HepG2 (cell line): ENCODE measurements around the gene ACADSB. TPM values are rescaled to one million over a fixed set of nuclear protein-coding genes. Genes with fewer than 3 reads are reported as not detected.

Source experiments
- HNF4A ChIP-seq: sonication (generic); formaldehyde crosslinking; IDR thresholded peaks from 2 replicates; pipeline ENCODE4 v1.4.0; 2020; ENCODE audit warnings: missing genetic modification reagents
- ISL2 ChIP-seq: sonication (generic); formaldehyde crosslinking; IDR thresholded peaks from 2 replicates; pipeline ENCODE4 v1.5.0; 2020; ENCODE audit warnings: missing genetic modification reagents
- NR2F2 ChIP-seq: IDR thresholded peaks from 2 replicates; pipeline ENCODE4 v1.6.1; 2012; ENCODE audit warnings: low read depth, inconsistent platforms, borderline replicate concordance
- SIN3A ChIP-seq: IDR thresholded peaks from 2 replicates; pipeline ENCODE4 v1.6.1; 2011; ENCODE audit warnings: low read depth, mild to moderate bottlenecking, control low read depth, low read length, borderline replicate concordance
- SNAI1 ChIP-seq: sonication (generic); formaldehyde crosslinking; IDR thresholded peaks from 2 replicates; pipeline ENCODE4 v1.5.0; 2020; ENCODE audit warnings: mild to moderate bottlenecking, missing genetic modification reagents, borderline replicate concordance
- SRY ChIP-seq: sonication (generic); formaldehyde crosslinking; IDR thresholded peaks from 2 replicates; pipeline ENCODE4 v1.8.0; 2022; ENCODE audit warnings: mild to moderate bottlenecking, missing genetic modification reagents
- TBL1XR1 ChIP-seq: fragments of 150-350 bp; IDR thresholded peaks from 2 replicates; pipeline ENCODE4 v1.6.1; 2014; ENCODE audit warnings: borderline replicate concordance, low read length; ENCODE audit not compliant: partially characterized antibody
- TEAD3 ChIP-seq: optimal IDR thresholded peaks from 2 replicates; pipeline ENCODE3; 2016; ENCODE audit warnings: borderline replicate concordance
- ZBTB21 ChIP-seq: sonication (generic); formaldehyde crosslinking; IDR thresholded peaks from 2 replicates; pipeline ENCODE4 v1.4.0; 2020; ENCODE audit warnings: missing genetic modification reagents
- ZFP41 ChIP-seq: sonication (generic); formaldehyde crosslinking; IDR thresholded peaks from 2 replicates; pipeline ENCODE4 v1.4.0; 2020; ENCODE audit warnings: mild to moderate bottlenecking, missing genetic modification reagents, borderline replicate concordance
- ZNF232 ChIP-seq: sonication (generic); formaldehyde crosslinking; IDR thresholded peaks from 2 replicates; pipeline ENCODE4 v1.4.0; 2020; ENCODE audit warnings: missing genetic modification reagents, borderline replicate concordance
- ZNF264 ChIP-seq: sonication (generic); formaldehyde crosslinking; IDR thresholded peaks from 2 replicates; pipeline ENCODE4 v1.4.0; 2020; ENCODE audit warnings: missing genetic modification reagents
- ZNF614 ChIP-seq: IDR thresholded peaks from 2 replicates; pipeline ENCODE4 v1.6.1; 2018; ENCODE audit warnings: missing biosample characterization, missing genetic modification reagents, inconsistent platforms, borderline replicate concordance
- ZNF644 ChIP-seq: IDR thresholded peaks from 2 replicates; pipeline ENCODE4 v1.6.1; 2016; ENCODE audit warnings: low read depth
- polyA plus RNA-seq, 8 experiments: library from polyadenylated mRNA; depleted of rRNA in 3 of 8; stranded (reverse) in 7 of 8; unstranded in 1 of 8; fragments of >200 nt; fragmentation: Illumina TruSeq in 4 of 8; extraction: Trizol in 4 of 8; gene quantifications; 2 replicates each; pipeline versions ENCODE4 v1.2.1 to v1.2.3, GENCODE V29; 2011 to 2016; ENCODE audit warnings: low read depth in 4 of 8, missing spikeins in 1 of 8, mixed read lengths in 1 of 8; ENCODE audit not compliant: insufficient read depth in 1 of 8
- total RNA-seq, 5 experiments: library from RNA; depleted of rRNA; stranded (reverse); fragments of >200 nt; fragmentation: Illumina TruSeq; extraction: Trizol; gene quantifications; 2 replicates each; pipeline ENCODE4 v1.2.3, GENCODE V29; 2016; ENCODE audit warnings: low read depth in 1 of 5
- TF ChIP-seq, protein P1 (sequence below): sonication (generic); formaldehyde crosslinking; IDR thresholded peaks from 2 replicates; pipeline ENCODE4 v1.4.0; 2020; ENCODE audit warnings: missing genetic modification reagents
- TF ChIP-seq, protein P2 (sequence below): conservative IDR thresholded peaks from 2 replicates; pipeline ENCODE4 v1.6.1; 2018; ENCODE audit warnings: missing genetic modification reagents
- TF ChIP-seq, protein P3 (sequence below): sonication (generic); formaldehyde crosslinking; conservative IDR thresholded peaks from 2 replicates; pipeline ENCODE4 v1.4.0; 2020; ENCODE audit warnings: missing genetic modification reagents
- TF ChIP-seq, protein P4 (sequence below): IDR thresholded peaks from 2 replicates; pipeline ENCODE4 v1.4.0; 2020; ENCODE audit warnings: mild to moderate bottlenecking, missing genetic modification reagents

Gene ACADSB
- total and polyA plus RNA-seq, 2 of the 13 experiments (the other 11 are each of a cell fraction or from before 2014, with no cell fraction given), result 80.0 to 87.6 TPM

DNA sequence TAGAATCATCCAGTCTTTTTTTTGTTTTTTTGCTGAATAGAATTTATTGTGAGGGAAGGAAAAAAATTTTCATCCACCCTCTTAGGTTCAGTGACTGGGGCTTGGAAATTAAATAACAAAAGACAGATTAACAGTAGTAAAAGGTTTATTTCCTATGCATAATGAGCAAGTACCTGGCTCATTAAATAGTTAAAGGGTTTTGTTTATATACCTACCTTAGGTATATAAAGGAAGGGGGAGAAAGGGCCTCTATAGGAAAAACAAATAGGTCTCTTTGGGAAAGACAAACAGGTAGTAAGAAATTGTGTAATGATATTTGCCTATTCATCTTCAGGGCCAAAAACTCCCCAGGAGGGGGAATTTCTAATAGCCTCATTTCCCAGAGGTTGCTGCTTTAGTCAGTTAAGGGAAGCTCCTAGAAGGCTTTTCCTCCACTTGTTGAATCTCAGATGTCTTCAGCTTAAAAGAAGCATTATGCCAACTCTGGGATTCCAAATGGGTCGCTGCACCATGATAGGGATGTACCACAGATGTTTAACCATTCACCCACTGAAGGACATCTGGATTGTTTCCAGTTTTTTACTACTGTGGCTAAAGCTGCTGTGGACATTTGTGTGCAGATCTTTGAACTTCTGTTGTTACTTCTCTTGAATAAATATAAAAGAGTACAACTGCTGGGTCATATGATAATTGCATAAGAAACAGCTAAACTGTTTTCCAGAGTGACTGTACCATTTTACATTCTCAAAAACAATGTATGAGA is 11.3 kb downstream of the ACADSB start (continued):
- peak; percentile 86 for TF ChIP-seq TBL1XR1
- TF ChIP-seq SIN3A, result 0 out of 2 replicates have a peak, but pooled peaks have one; percentile 42
- no peak for TF ChIP-seq ZFP41 (CRISPR knock-in tag)
- TF ChIP-seq, protein P1, sequence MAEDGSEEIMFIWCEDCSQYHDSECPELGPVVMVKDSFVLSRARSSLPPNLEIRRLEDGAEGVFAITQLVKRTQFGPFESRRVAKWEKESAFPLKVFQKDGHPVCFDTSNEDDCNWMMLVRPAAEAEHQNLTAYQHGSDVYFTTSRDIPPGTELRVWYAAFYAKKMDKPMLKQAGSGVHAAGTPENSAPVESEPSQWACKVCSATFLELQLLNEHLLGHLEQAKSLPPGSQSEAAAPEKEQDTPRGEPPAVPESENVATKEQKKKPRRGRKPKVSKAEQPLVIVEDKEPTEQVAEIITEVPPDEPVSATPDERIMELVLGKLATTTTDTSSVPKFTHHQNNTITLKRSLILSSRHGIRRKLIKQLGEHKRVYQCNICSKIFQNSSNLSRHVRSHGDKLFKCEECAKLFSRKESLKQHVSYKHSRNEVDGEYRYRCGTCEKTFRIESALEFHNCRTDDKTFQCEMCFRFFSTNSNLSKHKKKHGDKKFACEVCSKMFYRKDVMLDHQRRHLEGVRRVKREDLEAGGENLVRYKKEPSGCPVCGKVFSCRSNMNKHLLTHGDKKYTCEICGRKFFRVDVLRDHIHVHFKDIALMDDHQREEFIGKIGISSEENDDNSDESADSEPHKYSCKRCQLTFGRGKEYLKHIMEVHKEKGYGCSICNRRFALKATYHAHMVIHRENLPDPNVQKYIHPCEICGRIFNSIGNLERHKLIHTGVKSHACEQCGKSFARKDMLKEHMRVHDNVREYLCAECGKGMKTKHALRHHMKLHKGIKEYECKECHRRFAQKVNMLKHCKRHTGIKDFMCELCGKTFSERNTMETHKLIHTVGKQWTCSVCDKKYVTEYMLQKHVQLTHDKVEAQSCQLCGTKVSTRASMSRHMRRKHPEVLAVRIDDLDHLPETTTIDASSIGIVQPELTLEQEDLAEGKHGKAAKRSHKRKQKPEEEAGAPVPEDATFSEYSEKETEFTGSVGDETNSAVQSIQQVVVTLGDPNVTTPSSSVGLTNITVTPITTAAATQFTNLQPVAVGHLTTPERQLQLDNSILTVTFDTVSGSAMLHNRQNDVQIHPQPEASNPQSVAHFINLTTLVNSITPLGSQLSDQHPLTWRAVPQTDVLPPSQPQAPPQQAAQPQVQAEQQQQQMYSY (CRISPR knock-in tag), result 0 out of 2 replicates have a peak, but pooled peaks have one; percentile 11
- TF ChIP-seq SRY, result no peak
- TF ChIP-seq, protein P2, sequence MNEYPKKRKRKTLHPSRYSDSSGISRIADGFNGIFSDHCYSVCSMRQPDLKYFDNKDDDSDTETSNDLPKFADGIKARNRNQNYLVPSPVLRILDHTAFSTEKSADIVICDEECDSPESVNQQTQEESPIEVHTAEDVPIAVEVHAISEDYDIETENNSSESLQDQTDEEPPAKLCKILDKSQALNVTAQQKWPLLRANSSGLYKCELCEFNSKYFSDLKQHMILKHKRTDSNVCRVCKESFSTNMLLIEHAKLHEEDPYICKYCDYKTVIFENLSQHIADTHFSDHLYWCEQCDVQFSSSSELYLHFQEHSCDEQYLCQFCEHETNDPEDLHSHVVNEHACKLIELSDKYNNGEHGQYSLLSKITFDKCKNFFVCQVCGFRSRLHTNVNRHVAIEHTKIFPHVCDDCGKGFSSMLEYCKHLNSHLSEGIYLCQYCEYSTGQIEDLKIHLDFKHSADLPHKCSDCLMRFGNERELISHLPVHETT (CRISPR knock-in tag), result 0 out of 2 replicates have a peak, but pooled peaks have one; percentile 51
- peak; percentile 53; the same call in 1 of the 2 replicates for TF ChIP-seq HNF4A (CRISPR knock-in tag)
- peak; percentile 61; the same call in 1 of the 2 replicates for TF ChIP-seq ZNF644 (CRISPR knock-in tag)
- TF ChIP-seq, protein P3, sequence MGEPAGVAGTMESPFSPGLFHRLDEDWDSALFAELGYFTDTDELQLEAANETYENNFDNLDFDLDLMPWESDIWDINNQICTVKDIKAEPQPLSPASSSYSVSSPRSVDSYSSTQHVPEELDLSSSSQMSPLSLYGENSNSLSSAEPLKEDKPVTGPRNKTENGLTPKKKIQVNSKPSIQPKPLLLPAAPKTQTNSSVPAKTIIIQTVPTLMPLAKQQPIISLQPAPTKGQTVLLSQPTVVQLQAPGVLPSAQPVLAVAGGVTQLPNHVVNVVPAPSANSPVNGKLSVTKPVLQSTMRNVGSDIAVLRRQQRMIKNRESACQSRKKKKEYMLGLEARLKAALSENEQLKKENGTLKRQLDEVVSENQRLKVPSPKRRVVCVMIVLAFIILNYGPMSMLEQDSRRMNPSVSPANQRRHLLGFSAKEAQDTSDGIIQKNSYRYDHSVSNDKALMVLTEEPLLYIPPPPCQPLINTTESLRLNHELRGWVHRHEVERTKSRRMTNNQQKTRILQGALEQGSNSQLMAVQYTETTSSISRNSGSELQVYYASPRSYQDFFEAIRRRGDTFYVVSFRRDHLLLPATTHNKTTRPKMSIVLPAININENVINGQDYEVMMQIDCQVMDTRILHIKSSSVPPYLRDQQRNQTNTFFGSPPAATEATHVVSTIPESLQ, result 0 out of 2 replicates have a peak, but pooled peaks have one; percentile 73
- peak; percentile 43; the same call in 1 of the 2 replicates for TF ChIP-seq NR2F2
- TF ChIP-seq ZNF614 (CRISPR knock-in tag), result peak; percentile 83; the same call in 1 of the 2 replicates
- peak; percentile 64 for TF ChIP-seq ISL2 (CRISPR knock-in tag)
- TF ChIP-seq, protein P4, sequence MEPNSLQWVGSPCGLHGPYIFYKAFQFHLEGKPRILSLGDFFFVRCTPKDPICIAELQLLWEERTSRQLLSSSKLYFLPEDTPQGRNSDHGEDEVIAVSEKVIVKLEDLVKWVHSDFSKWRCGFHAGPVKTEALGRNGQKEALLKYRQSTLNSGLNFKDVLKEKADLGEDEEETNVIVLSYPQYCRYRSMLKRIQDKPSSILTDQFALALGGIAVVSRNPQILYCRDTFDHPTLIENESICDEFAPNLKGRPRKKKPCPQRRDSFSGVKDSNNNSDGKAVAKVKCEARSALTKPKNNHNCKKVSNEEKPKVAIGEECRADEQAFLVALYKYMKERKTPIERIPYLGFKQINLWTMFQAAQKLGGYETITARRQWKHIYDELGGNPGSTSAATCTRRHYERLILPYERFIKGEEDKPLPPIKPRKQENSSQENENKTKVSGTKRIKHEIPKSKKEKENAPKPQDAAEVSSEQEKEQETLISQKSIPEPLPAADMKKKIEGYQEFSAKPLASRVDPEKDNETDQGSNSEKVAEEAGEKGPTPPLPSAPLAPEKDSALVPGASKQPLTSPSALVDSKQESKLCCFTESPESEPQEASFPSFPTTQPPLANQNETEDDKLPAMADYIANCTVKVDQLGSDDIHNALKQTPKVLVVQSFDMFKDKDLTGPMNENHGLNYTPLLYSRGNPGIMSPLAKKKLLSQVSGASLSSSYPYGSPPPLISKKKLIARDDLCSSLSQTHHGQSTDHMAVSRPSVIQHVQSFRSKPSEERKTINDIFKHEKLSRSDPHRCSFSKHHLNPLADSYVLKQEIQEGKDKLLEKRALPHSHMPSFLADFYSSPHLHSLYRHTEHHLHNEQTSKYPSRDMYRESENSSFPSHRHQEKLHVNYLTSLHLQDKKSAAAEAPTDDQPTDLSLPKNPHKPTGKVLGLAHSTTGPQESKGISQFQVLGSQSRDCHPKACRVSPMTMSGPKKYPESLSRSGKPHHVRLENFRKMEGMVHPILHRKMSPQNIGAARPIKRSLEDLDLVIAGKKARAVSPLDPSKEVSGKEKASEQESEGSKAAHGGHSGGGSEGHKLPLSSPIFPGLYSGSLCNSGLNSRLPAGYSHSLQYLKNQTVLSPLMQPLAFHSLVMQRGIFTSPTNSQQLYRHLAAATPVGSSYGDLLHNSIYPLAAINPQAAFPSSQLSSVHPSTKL (CRISPR knock-in tag), result peak; percentile 55
- peak; percentile 19; the same call in 1 of the 2 replicates for TF ChIP-seq ZNF264 (CRISPR knock-in tag)
- no peak for TF ChIP-seq SNAI1 (CRISPR knock-in tag)
- TF ChIP-seq ZNF232 (CRISPR knock-in tag), result no peak
- no peak for TF ChIP-seq ZBTB21 (CRISPR knock-in tag)
- TF ChIP-seq TEAD3, result peak; percentile 5
